Measurements from ENCODE around the gene PHETA1. TPM values are rescaled to one million over a fixed set of nuclear protein-coding genes. Genes with fewer than 3 reads are reported as not detected.
"Not testable (repeated sequence)": the region's sequence is repeated elsewhere in the genome, so short reads cannot be mapped to it uniquely, and the experiment has no call there.

Gene PHETA1
- polyA plus RNA-seq, 1 of the 3 experiments (the other 2 are of a cell fraction), result 7.3 TPM

DNA sequence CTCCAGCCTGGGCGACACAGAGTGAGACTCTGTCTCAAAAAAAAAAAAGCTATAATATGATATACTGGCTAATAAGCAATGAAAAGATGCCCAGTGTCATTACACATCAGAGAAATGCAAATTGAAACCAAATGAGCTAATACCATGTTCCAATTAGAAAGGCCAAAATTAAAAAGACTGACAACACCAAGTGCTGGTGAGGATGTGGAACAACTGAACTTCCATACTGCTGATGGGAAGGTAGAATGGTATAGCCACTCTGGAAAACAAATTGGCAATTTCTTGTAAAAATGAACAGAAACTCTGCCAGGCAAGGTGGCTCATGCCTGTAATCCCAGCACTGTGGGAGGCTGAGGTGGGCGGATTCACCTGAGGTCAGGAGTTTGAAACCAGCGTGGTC lies 8.5 kb upstream of the PHETA1 start:
- H3K9me3 ChIP-seq, result no peaks in the 10 kb centered on the region

DNA sequence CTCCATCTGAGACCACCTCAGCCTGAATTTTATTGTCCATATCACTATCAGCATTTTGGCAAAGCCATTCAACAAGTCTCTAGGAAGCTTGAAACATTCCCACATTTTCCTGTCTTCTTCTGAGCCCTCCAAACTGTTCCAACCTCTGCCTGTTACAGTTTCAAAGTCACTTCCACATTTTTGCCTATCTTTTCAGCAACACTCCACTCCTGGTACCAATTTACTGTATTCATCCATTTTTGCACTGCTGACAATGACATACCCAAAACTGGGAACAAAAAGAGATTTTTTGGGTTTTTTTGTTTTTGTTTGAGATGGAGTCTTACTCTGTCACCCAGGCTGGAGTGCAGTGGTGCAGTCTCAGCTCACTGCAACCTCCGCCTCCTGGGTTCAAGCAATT lies 4.3 kb upstream of the PHETA1 start:
- CTCF ChIA-PET; H3K36me3 ChIP-seq (replicated peaks in 1 of 2; ENCODE audit: control insufficient read depth in 1 of 2, insufficient read depth in 2 of 2, low read length in 1 of 2); H4K20me1 ChIP-seq (ENCODE audit: insufficient read depth); H3K4me2 ChIP-seq; H3K9me3 ChIP-seq; H3F3A ChIP-seq (replicated peaks; ENCODE audit: insufficient read depth); H3K27ac ChIP-seq (ENCODE audit: low read depth in 2 of 2, low read length in 1 of 2); H3K9me2 ChIP-seq; H3K4me3 ChIP-seq (ENCODE audit: low read depth in 2 of 2, low read length in 1 of 2); H2AFZ ChIP-seq (ENCODE audit: low read depth); H3K9ac ChIP-seq; H3K27me3 ChIP-seq (ENCODE audit: insufficient read depth); DNase-seq; H3K79me2 ChIP-seq (ENCODE audit: insufficient read depth); H3K4me1 ChIP-seq (ENCODE audit: control insufficient read depth in 1 of 2, insufficient read depth in 2 of 2, low read depth in 1 of 2, low read length in 1 of 2): not testable (repeated sequence)
- POLR2A ChIA-PET, result interaction anchor here (0.6 kb wide), 1 partner anchor 262 kb away, joined by 5 read pairs; no protein-coding TSS in a partner anchor
- 75% methylated on average over 1 of the region's 1 CpG for WGBS (ENCODE audit: low lambda C conversion rate)

More for the DNA sequence above, 8.5 kb upstream of the PHETA1 start:
- Histone ChIP-seq H3K79me2 (ENCODE audit: insufficient read depth) (no peaks in the 10 kb centered on the region), H3K4me2 (no peak overlapping the region), H2AFZ (ENCODE audit: low read depth) (no peak overlapping the region), H4K20me1 (ENCODE audit: insufficient read depth) (no peaks in the 10 kb centered on the region), H3K4me1 (ENCODE audit: control insufficient read depth in 1 of 2, insufficient read depth in 2 of 2, low read depth in 1 of 2, low read length in 1 of 2) (no peaks in the 10 kb centered on the region), H3K36me3 (replicated peaks in 1 of 2; ENCODE audit: control insufficient read depth in 1 of 2, insufficient read depth in 2 of 2, low read length in 1 of 2) (no peaks in the 10 kb centered on the region), H3K9me2 (no peaks in the 10 kb centered on the region), H3F3A (replicated peaks; ENCODE audit: insufficient read depth) (no peaks in the 10 kb centered on the region), H3K9ac (no peak overlapping the region), H3K27me3 (ENCODE audit: insufficient read depth) (no peaks in the 10 kb centered on the region), H3K27ac (ENCODE audit: low read depth in 2 of 2, low read length in 1 of 2) (no peak overlapping the region), H3K4me3 (ENCODE audit: low read depth in 2 of 2, low read length in 1 of 2) (no peak overlapping the region)
- DNase-seq, result no peak
- 77% methylated on average over 3 of the region's 3 CpGs for WGBS (ENCODE audit: low lambda C conversion rate)
- no peak for TF ChIP-seq ELF1 (IDR thresholded peaks at IDR 0.05)
- TF ChIP-seq EP300 (IDR thresholded peaks at IDR 0.05; ENCODE audit: borderline replicate concordance in 1 of 2, low read depth in 1 of 2, low read length in 1 of 2), result no peak
- TF ChIP-seq, protein P1, sequence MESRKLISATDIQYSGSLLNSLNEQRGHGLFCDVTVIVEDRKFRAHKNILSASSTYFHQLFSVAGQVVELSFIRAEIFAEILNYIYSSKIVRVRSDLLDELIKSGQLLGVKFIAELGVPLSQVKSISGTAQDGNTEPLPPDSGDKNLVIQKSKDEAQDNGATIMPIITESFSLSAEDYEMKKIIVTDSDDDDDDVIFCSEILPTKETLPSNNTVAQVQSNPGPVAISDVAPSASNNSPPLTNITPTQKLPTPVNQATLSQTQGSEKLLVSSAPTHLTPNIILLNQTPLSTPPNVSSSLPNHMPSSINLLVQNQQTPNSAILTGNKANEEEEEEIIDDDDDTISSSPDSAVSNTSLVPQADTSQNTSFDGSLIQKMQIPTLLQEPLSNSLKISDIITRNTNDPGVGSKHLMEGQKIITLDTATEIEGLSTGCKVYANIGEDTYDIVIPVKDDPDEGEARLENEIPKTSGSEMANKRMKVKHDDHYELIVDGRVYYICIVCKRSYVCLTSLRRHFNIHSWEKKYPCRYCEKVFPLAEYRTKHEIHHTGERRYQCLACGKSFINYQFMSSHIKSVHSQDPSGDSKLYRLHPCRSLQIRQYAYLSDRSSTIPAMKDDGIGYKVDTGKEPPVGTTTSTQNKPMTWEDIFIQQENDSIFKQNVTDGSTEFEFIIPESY (IDR thresholded peaks at IDR 0.05; ENCODE audit: borderline replicate concordance, low read depth), result no peak
- TF ChIP-seq NFIC (IDR thresholded peaks at IDR 0.05; ENCODE audit: borderline replicate concordance), result no peak
- no peak for TF ChIP-seq RCOR1 (IDR thresholded peaks at IDR 0.05; ENCODE audit: low read length)
- no peak for TF ChIP-seq SMC3 (IDR thresholded peaks at IDR 0.05; ENCODE audit: low read depth, low read length)
- no peak for TF ChIP-seq FOXJ3 (CRISPR knock-in tag; IDR thresholded peaks at IDR 0.05)
- TF ChIP-seq, protein P2, sequence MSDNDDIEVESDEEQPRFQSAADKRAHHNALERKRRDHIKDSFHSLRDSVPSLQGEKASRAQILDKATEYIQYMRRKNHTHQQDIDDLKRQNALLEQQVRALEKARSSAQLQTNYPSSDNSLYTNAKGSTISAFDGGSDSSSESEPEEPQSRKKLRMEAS (IDR thresholded peaks at IDR 0.05; ENCODE audit: low read depth), result no peak
- no peak for TF ChIP-seq RXRA (IDR thresholded peaks at IDR 0.05; ENCODE audit: borderline replicate concordance, low read depth)
- no peak for TF ChIP-seq MXI1 (IDR thresholded peaks at IDR 0.05; ENCODE audit: low read depth, low read length)
- no peak for TF ChIP-seq FOSL2 (IDR thresholded peaks at IDR 0.05; ENCODE audit: borderline replicate concordance, low read depth)
- TF ChIP-seq, protein P3, sequence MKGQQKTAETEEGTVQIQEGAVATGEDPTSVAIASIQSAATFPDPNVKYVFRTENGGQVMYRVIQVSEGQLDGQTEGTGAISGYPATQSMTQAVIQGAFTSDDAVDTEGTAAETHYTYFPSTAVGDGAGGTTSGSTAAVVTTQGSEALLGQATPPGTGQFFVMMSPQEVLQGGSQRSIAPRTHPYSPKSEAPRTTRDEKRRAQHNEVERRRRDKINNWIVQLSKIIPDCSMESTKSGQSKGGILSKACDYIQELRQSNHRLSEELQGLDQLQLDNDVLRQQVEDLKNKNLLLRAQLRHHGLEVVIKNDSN (IDR thresholded peaks at IDR 0.05; ENCODE audit: borderline replicate concordance, low read depth), result no peak
- ChIA-PET POLR2A (no interaction called here), CTCF (interaction anchor here (1.1 kb wide), 1 partner anchor 64 kb away, joined by 3 read pairs; no protein-coding TSS in a partner anchor)
